ENCODE results near the gene AFG3L2.
"Not testable (repeated sequence)": the region's sequence is repeated elsewhere in the genome, so short reads cannot be mapped to it uniquely, and the experiment has no call there.

The AFG3L2 gene

DNA sequence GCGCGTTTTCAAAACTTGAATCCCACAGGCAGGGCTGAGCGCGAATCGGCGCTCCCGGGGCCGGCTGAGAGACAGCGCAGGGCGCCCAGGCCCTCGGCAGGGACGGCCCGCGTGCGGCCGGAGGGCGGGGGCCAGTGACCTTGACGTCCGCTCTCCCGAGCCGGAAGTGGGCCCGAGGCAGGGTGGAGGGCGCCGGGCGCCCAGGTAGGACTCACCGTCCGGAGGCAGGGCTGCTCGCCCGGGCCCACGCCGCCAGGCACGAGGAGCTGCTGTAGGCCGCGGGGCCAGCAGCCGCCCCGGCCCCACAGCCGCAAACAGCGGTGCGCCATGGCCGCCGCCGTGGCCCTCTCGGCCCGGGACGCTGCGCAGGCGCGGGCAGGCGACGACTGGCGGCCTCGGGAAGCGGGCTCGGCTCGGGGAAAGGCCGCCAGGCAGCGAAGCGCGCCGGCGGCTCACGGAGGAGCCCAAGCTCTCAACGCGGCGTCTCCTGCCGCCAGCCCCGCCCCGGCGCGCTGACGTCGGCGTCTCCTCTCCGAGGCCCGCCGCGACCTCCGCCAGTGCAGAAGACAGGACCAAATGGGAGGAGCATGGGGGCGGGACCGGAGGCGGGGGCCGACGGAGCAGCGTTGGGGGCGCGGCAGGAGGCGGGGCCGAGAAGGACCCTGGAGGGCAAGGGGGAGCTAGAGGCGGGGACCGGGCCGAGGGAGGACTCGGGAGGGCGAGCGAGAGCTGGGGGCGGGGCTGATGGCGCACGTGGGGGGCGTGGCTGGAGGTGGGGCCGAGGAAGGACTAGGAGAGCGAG lies at the start of gene AFG3L2:
Gene AFG3L2 (minus strand): TSS at position 474 of the 802 bp plus-strand sequence. CDS start 145 bp downstream, at position 329.
- H3K4me1 ChIP-seq (ENCODE audit: control insufficient read depth, insufficient read depth, low read length), result peaks cover 6% of the 10 kb centered on the region
- no peaks in the 10 kb centered on the region for H3K27me3 ChIP-seq (ENCODE audit: control insufficient read depth, insufficient read depth, low read length)
- no peaks in the 10 kb centered on the region for H3K9me3 ChIP-seq (ENCODE audit: control insufficient read depth, insufficient read depth, low read length)
- H3K36me3 ChIP-seq (ENCODE audit: control insufficient read depth, insufficient read depth, low read length), result no peaks in the 10 kb centered on the region
- peak within 1 kb of the TSS; percentile 81 for H3K9ac ChIP-seq (ENCODE audit: low read depth, low read length)
- H3K4me3 ChIP-seq (ENCODE audit: low read depth, low read length), result peak within 1 kb of the TSS; percentile 85

DNA sequence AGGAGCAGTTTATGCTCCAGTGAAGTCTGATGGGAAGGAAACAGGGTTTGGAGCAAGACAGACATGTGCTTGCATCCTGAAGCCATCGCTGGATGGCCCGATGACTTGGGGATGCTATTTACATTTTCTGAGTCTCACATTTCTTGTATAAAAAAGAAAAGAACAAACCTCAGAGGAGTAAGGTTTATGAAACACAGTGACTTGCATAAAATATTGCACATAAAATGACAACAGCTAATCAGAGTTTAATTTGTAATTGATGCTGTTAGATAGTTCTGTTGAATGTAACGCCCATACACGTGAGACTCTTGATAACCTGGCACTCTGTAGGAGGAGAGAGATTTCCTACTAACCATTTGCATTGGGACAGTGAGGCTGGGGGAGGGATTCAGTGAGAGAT lies 47.2 kb upstream of the AFG3L2 start:
- Histone ChIP-seq H3K36me3 (ENCODE audit: control insufficient read depth, insufficient read depth, low read length) (peaks cover 5% of the 10 kb centered on the region), H3K9ac (ENCODE audit: low read depth, low read length) (no peak overlapping the region), H3K27me3 (ENCODE audit: control insufficient read depth, insufficient read depth, low read length) (no peaks in the 10 kb centered on the region), H3K4me1 (ENCODE audit: control insufficient read depth, insufficient read depth, low read length) (peaks cover 5% of the 10 kb centered on the region), H3K4me3 (ENCODE audit: low read depth, low read length) (no peak overlapping the region), H3K9me3 (ENCODE audit: control insufficient read depth, insufficient read depth, low read length) (no peaks in the 10 kb centered on the region)

DNA sequence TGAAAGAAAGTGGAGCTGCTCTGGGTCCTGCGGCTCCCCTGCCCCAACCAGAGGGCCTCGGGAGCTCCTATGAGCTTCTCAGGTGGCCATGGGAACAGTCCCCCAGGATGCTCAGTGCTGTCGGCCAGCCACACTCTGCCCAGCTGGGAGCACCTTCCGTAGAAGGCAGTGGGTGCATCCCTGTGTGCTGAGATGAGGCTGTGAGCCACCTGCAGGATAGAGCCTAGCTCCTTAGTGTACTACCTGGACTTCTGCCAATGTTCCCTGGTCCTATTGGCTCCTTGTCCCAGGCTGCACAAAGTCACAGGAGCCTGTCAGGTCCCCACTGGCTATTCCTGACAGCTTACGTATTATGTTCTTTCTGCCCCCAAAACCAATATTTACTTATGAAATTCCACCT lies 46.8 kb upstream of the AFG3L2 start:
- Histone ChIP-seq H3K36me3 (ENCODE audit: control insufficient read depth, insufficient read depth, low read length) (peaks cover 5% of the 10 kb centered on the region), H3K4me1 (ENCODE audit: control insufficient read depth, insufficient read depth, low read length) (peaks cover 5% of the 10 kb centered on the region), H3K4me3 (ENCODE audit: low read depth, low read length) (no peak overlapping the region), H3K27me3 (ENCODE audit: control insufficient read depth, insufficient read depth, low read length) (no peaks in the 10 kb centered on the region), H3K9me3 (ENCODE audit: control insufficient read depth, insufficient read depth, low read length) (no peaks in the 10 kb centered on the region), H3K9ac (ENCODE audit: low read depth, low read length) (no peak overlapping the region)

DNA sequence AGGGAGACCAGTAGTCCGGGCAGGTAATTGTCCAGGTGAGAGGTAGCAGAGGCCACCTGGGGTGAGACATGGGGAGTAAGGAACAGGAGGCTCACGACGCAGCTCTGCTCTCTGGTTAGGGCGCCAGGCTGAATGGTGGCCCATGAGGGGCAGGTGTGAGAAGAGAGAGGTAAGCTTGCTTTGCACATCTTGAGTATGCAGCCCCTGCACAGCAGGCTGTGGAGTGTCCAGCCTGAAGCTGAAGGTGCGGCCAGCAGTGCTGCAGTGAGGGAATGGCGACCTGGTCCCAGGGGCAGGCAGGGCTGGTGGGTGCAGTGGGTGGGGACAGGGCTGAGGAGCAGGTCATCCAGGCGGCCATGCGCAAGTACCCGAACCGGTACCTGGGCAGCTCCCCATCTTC lies 46.4 kb upstream of the AFG3L2 start:
- no peaks in the 10 kb centered on the region for H3K27me3 ChIP-seq (ENCODE audit: control insufficient read depth, insufficient read depth, low read length)
- H3K4me1 ChIP-seq (ENCODE audit: control insufficient read depth, insufficient read depth, low read length), result peaks cover 5% of the 10 kb centered on the region
- no peak overlapping the region for H3K9ac ChIP-seq (ENCODE audit: low read depth, low read length)
- no peak overlapping the region for H3K4me3 ChIP-seq (ENCODE audit: low read depth, low read length)
- peaks cover 5% of the 10 kb centered on the region for H3K36me3 ChIP-seq (ENCODE audit: control insufficient read depth, insufficient read depth, low read length)
- H3K9me3 ChIP-seq (ENCODE audit: control insufficient read depth, insufficient read depth, low read length), result no peaks in the 10 kb centered on the region

DNA sequence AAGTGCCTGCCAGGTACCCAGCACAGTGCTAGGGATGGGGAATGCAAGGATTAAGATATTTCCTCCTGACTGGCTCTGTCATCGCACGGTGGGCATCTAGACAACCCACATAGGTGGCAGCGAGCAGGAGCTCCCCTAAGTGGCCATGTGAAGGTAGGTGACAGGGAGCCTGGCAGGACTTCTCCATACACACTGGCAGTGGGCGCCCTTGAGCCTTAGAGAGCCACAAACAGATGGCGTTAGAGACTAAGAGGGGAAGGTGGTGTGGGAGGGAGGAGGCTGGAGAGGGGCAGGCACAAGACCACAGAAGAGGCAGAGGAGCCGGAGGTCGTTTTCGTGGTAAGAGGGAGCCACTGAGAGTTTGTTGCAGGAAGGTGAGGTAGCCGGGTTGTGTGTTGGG lies 45.9 kb upstream of the AFG3L2 start:
- Histone ChIP-seq H3K36me3 (ENCODE audit: control insufficient read depth, insufficient read depth, low read length) (peaks cover 3% of the 10 kb centered on the region), H3K4me1 (ENCODE audit: control insufficient read depth, insufficient read depth, low read length) (peaks cover 5% of the 10 kb centered on the region), H3K27me3 (ENCODE audit: control insufficient read depth, insufficient read depth, low read length) (no peaks in the 10 kb centered on the region), H3K9ac (ENCODE audit: low read depth, low read length) (no peak overlapping the region), H3K4me3 (ENCODE audit: low read depth, low read length) (no peak overlapping the region), H3K9me3 (ENCODE audit: control insufficient read depth, insufficient read depth, low read length) (no peaks in the 10 kb centered on the region)

DNA sequence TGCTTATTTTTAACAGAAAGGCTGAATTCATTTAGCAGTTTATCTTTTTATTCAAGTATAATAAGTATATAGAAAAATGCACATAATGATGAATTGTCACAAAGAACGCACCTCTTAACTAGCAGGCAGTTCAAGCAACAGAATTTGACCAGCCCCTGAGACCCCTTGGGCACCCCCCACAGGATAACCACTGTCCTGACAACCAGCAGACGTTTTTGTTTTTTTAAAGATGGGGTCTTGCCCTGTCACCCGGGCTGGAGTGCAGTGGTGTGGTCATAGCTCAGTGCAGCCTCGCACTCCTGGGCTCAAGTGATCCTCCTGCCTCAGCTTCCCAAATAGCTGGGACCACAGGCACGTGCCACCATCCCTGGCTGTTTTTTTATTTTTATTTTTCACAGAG lies 44.7 kb upstream of the AFG3L2 start:
- Histone ChIP-seq H3K9me3 (ENCODE audit: control insufficient read depth, insufficient read depth, low read length) (no peaks in the 10 kb centered on the region), H3K9ac (ENCODE audit: low read depth, low read length) (no peak overlapping the region), H3K27me3 (ENCODE audit: control insufficient read depth, insufficient read depth, low read length) (no peaks in the 10 kb centered on the region), H3K4me1 (ENCODE audit: control insufficient read depth, insufficient read depth, low read length) (peaks cover 5% of the 10 kb centered on the region), H3K36me3 (ENCODE audit: control insufficient read depth, insufficient read depth, low read length) (no peaks in the 10 kb centered on the region), H3K4me3 (ENCODE audit: low read depth, low read length) (no peak overlapping the region)

DNA sequence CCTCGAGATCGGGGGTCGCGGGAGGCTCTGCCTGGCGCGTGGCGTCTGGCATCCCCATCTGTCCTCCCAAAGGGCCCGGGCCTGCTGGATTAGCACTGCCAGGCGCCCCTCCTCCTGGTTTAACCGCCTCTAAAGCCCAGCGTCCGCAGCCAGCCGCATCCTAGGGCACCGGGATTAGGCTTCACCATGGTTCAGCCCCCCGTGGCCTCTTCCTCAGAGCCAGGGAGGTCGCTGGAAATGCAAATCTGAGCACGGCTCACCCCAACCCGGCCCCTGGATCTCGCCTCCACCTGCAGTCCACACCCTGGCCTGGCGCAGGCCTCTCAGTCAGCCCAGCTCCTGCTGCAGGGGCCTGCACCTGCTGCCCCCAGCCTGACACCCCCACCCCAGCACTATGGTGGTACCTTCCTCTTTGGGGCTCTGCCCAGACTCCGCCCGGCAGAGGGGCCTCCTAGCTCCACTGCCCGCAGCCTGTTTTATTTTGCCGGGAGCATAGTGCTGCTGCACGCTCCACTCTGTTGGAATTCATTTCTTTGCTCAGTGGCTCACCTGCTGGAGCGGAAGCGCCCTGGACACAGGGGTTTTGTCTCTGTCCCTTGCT lies 43.9 kb upstream of the AFG3L2 start:
- H3K4me1 ChIP-seq (ENCODE audit: control insufficient read depth, insufficient read depth, low read length), result peaks cover 5% of the 10 kb centered on the region
- H3K36me3 ChIP-seq (ENCODE audit: control insufficient read depth, insufficient read depth, low read length), result no peaks in the 10 kb centered on the region
- peak overlapping the region; percentile 73 for H3K9ac ChIP-seq (ENCODE audit: low read depth, low read length)
- H3K9me3 ChIP-seq (ENCODE audit: control insufficient read depth, insufficient read depth, low read length), result no peaks in the 10 kb centered on the region
- H3K4me3 ChIP-seq (ENCODE audit: low read depth, low read length), result peak overlapping the region; percentile 37
- H3K27me3 ChIP-seq (ENCODE audit: control insufficient read depth, insufficient read depth, low read length), result no peaks in the 10 kb centered on the region

DNA sequence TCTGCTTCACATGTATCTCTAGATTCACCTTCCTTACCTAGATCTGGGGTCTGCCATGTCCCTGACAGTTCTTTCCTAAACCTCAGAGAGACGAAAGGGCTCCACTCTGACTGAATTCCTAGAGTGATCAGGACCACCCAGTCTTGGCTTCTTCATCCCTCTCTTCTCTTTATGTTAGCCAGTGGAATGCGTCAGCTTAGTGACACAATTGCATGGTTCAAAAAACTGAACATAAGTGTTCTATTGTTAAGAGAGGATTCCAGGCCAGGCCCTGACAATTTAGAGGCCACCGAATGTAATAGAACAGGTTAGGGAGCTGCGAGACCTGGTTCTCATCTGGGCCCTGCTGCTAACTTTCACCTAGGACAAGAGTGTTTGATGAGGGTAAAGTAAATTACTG lies 40.7 kb upstream of the AFG3L2 start:
- Histone ChIP-seq H3K9ac (ENCODE audit: low read depth, low read length) (no peak overlapping the region), H3K36me3 (ENCODE audit: control insufficient read depth, insufficient read depth, low read length) (no peaks in the 10 kb centered on the region), H3K9me3 (ENCODE audit: control insufficient read depth, insufficient read depth, low read length) (no peaks in the 10 kb centered on the region), H3K4me3 (ENCODE audit: low read depth, low read length) (no peak overlapping the region), H3K27me3 (ENCODE audit: control insufficient read depth, insufficient read depth, low read length) (no peaks in the 10 kb centered on the region), H3K4me1 (ENCODE audit: control insufficient read depth, insufficient read depth, low read length) (peaks cover 5% of the 10 kb centered on the region)

DNA sequence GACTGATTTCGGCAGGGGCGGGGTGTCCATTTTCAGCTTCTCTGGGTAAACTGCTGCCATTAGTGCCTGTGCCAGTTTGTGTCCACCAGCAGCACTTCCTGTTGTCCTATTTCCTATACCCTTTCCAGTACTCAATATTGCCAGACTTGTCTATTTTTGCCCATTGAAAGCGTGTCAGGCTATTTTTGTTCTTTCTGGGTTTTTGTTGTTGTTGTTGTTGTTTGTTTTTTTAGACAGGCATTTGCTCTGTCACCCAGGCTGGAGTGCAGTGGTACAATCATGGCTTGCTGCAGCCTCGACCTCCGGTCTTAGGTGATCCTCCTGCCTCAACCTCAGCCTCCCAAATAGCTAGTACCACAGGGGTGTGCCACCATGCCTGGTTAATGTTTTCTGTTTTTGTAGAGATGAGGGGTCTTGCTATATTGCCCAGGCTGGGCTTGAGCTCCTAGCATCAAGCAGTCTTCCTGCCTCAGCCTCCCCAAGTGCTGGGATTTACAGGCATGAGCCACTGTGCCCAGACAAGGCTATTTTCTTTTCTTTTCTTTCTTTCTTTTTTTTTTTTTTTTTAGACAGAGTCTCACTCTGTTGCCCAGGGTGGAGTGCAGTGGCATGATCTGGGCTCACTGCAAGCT lies 39.2 kb upstream of the AFG3L2 start:
- no peak overlapping the region for H3K4me3 ChIP-seq (ENCODE audit: low read depth, low read length)
- no peaks in the 10 kb centered on the region for H3K36me3 ChIP-seq (ENCODE audit: control insufficient read depth, insufficient read depth, low read length)
- peaks cover 1% of the 10 kb centered on the region for H3K4me1 ChIP-seq (ENCODE audit: control insufficient read depth, insufficient read depth, low read length)
- H3K9ac ChIP-seq (ENCODE audit: low read depth, low read length), result no peak overlapping the region
- no peaks in the 10 kb centered on the region for H3K27me3 ChIP-seq (ENCODE audit: control insufficient read depth, insufficient read depth, low read length)
- no peaks in the 10 kb centered on the region for H3K9me3 ChIP-seq (ENCODE audit: control insufficient read depth, insufficient read depth, low read length)

DNA sequence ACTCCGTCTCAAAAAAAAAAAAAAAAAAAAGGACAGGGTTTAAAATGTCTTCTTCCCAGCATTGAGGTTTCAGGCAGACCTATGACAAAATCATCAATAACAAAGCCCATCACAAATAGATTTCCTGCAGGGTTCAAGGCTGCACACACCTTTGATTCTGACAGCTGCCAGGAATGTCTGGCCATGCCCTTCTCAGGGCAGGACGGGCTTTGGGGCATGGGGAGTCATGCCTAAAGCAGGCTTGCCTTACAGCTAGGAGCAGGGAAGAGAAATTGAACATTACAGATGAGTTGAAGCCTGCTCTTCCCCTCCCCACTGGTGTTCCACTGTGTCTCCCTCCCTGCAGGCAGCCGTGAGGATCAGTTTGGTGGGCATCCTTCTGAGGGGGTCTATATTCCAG lies 34.4 kb upstream of the AFG3L2 start:
- H3K36me3 ChIP-seq (ENCODE audit: control insufficient read depth, insufficient read depth, low read length), result no peaks in the 10 kb centered on the region
- H3K27me3 ChIP-seq (ENCODE audit: control insufficient read depth, insufficient read depth, low read length), result peaks cover 7% of the 10 kb centered on the region
- H3K9me3 ChIP-seq (ENCODE audit: control insufficient read depth, insufficient read depth, low read length), result no peaks in the 10 kb centered on the region
- no peak overlapping the region for H3K9ac ChIP-seq (ENCODE audit: low read depth, low read length)
- H3K4me3 ChIP-seq (ENCODE audit: low read depth, low read length), result no peak overlapping the region
- no peaks in the 10 kb centered on the region for H3K4me1 ChIP-seq (ENCODE audit: control insufficient read depth, insufficient read depth, low read length)

DNA sequence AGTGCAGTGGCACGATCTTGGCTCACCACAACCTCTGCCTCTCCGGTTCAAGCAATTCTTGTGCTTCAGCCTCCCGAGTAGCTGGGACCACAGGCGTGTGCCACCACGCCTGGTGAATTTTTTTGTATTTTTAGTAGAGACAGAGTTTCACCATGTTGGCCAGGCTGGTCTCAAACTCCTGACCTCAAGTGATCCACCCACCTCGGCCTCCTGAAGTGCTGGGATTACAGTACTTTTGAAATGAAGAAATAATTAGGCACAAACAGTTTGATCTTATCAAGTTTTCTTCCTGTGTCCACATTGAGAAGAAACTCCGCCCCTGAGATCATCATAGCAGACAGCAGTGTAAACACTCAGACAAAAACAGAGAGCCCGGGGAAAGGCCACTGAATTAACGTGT lies 33.7 kb upstream of the AFG3L2 start:
- H3K4me1 ChIP-seq (ENCODE audit: control insufficient read depth, insufficient read depth, low read length); H3K9me3 ChIP-seq (ENCODE audit: control insufficient read depth, insufficient read depth, low read length); H3K4me3 ChIP-seq (ENCODE audit: low read depth, low read length); H3K9ac ChIP-seq (ENCODE audit: low read depth, low read length); H3K36me3 ChIP-seq (ENCODE audit: control insufficient read depth, insufficient read depth, low read length): not testable (repeated sequence)
- H3K27me3 ChIP-seq (ENCODE audit: control insufficient read depth, insufficient read depth, low read length), result peaks cover 14% of the 10 kb centered on the region

DNA sequence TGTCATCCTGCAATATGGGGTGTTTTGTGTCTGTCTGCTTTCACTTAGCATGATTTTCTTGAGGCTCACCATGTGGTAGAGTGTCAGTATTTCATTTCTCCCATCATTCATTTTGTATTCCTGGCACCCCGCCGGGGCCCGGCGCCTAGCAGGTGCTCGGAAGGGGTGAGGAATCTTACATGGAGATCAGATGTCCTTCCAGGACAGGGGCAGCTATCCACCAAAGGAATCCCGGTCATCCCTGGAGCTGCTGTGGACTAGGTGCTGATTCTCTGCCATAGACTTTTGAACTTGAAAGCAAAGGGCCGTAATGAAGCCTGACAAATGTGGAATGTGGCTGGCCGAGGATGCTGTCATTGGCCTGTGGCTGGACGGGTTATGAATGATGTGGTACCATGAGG lies 33.1 kb upstream of the AFG3L2 start:
- H3K27me3 ChIP-seq (ENCODE audit: control insufficient read depth, insufficient read depth, low read length), result peaks cover 21% of the 10 kb centered on the region
- H3K4me1 ChIP-seq (ENCODE audit: control insufficient read depth, insufficient read depth, low read length), result no peaks in the 10 kb centered on the region
- H3K9me3 ChIP-seq (ENCODE audit: control insufficient read depth, insufficient read depth, low read length), result no peaks in the 10 kb centered on the region
- no peak overlapping the region for H3K9ac ChIP-seq (ENCODE audit: low read depth, low read length)
- no peak overlapping the region for H3K4me3 ChIP-seq (ENCODE audit: low read depth, low read length)
- no peaks in the 10 kb centered on the region for H3K36me3 ChIP-seq (ENCODE audit: control insufficient read depth, insufficient read depth, low read length)
